ENCODE results near the gene PHLDA2. TPM values are rescaled to one million over a fixed set of nuclear protein-coding genes. Genes with fewer than 3 reads are reported as not detected.

The PHLDA2 gene
- total and polyA plus RNA-seq, 9 of the 15 experiments (the other 6 are each of a cell fraction or from before 2014, with no cell fraction given) = 0.43 to 42.4 (median 4.7) TPM

GRCh38 chr11:2929950-2930703 is 907 bp upstream of the PHLDA2 start (continued):
- TF ChIP-seq EP400 (IDR thresholded peaks at IDR 0.05) (peak; percentile 67), ZNF134 (CRISPR knock-in tag; conservative IDR thresholded peaks at IDR 0.05) (no peak), PRPF4 (IDR thresholded peaks at IDR 0.05; ENCODE audit: insufficient read depth, low read depth, low read length, poor library complexity, severe bottlenecking) (no peak), BCOR (IDR thresholded peaks at IDR 0.05) (peak; percentile 98), ATF1 (CRISPR knock-in tag; IDR thresholded peaks at IDR 0.05) (no peak), ATF1 (tag; IDR thresholded peaks at IDR 0.05) (no peak), RHOXF2B (CRISPR knock-in tag; conservative IDR thresholded peaks at IDR 0.05) (no peak), SAFB2 (IDR thresholded peaks at IDR 0.05; ENCODE audit: borderline replicate concordance, low read depth, low read length, severe bottlenecking) (no peak), NR4A1 (CRISPR knock-in tag; IDR thresholded peaks at IDR 0.05) (no peak), NR4A1 (tag; IDR thresholded peaks at IDR 0.05) (0 out of 2 replicates have a peak, but pooled peaks have one; percentile 47), AFF4 (CRISPR knock-in tag; IDR thresholded peaks at IDR 0.05) (no peak), BRD9 (IDR thresholded peaks at IDR 0.05; ENCODE audit: low read depth, partially characterized antibody) (peak; percentile 31), ZNF175 (CRISPR knock-in tag; IDR thresholded peaks at IDR 0.05; ENCODE audit: low read depth) (no peak), RUNX1 (IDR thresholded peaks at IDR 0.05; ENCODE audit: low read depth) (no peak), ID3 (CRISPR knock-in tag; IDR thresholded peaks at IDR 0.05) (no peak), ID3 (tag; IDR thresholded peaks at IDR 0.05) (peak; percentile 77; the same call in 1 of the 2 replicates), ESRRB (CRISPR knock-in tag; IDR thresholded peaks at IDR 0.05; ENCODE audit: borderline replicate concordance) (no peak), STAG1 (CRISPR knock-in tag; IDR thresholded peaks at IDR 0.05; ENCODE audit: borderline replicate concordance) (no peak), CEBPG (CRISPR knock-in tag; IDR thresholded peaks at IDR 0.05) (no peak), CEBPG (tag; conservative IDR thresholded peaks at IDR 0.05 in 1 of 2, IDR thresholded peaks at IDR 0.05 in 1 of 2) (no peak), CREB3L1 (IDR thresholded peaks at IDR 0.05; ENCODE audit: borderline replicate concordance, low read depth) (no peak)

Measured in K562 (cell line).